GM18526 (cell line): ENCODE results near the gene CD84.

ENCODE experiments used
- POLR2A ChIP-seq: IDR thresholded peaks from 3 replicates; pipeline ENCODE4 v1.6.1; 2011; ENCODE audit not compliant: insufficient read length; ENCODE audit errors: extremely low read depth

Gene CD84

GRCh38 chr1:160580221-160580812, 1.0 kb upstream of the CD84 start:
- TF ChIP-seq POLR2A, result no peak

DNA sequence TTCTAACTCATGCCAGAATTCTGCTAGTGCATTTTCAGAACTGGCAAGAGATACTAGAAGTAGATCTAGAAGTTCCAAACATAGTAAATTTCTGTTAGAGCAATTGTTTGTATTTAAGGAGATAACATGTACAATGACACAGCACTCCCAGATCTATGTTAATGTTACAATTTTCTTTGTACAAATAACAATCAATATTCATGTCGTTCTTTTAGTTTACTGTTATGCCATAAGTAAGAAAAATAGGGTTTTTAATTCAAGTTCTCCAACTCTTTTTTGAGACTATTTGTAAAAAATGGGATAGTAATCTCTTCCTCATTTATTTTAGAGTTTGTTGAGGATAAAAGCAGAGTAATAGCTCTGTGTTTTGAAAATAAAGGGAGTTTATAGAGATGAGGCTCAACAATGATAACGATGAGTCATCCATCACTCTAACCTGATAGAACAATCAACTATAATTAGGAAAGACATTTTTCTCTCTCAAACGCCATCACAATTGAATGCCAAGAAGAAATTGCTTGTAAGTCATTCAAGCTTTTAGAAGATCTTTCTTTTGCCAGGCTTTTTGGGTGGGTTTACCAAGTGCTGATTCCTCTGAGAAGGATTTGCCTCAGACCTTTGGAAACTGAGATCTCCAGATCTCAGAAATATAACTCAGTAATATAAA, 638 bp downstream of the CD84 start:
- TF ChIP-seq POLR2A, result no peak

- no peak for TF ChIP-seq POLR2A
Measured at GRCh38 chr1:160578175-160578524, 1.1 kb downstream of the CD84 start.

GRCh38 chr1:160577671-160578070, 1.6 kb downstream of the CD84 start:
- TF ChIP-seq POLR2A, result no peak

- no peak for TF ChIP-seq POLR2A
Measured at GRCh38 chr1:160576884-160577283, 2.4 kb downstream of the CD84 start.

- TF ChIP-seq POLR2A, result no peak
Measured at GRCh38 chr1:160576390-160576789, 2.9 kb downstream of the CD84 start.

DNA sequence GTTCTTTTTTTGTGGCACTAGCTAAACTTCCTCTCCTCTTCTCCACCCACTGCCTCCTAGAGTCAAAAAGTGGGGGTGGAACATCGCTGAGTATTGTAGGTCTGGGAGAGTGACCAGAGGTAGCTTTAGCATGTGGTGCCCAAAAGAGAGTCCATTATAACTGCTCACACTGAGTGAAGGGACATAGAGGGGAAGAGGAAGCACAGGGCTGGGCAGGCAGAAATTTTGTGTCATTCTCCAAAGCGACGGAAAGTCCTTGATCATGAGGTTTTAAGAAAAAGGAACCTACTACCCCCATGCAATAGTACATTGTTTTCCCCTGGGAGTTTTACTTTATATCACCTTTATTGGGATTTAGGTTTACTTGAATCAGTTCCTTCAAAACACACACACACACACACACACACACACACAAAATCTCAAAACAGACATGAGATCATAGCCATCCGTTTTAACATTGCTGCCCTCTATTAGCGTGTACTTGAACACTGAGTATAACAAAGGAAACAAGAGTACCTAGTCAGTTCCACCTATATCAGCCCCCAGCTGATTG, 4.1 kb downstream of the CD84 start:
- no peak for TF ChIP-seq POLR2A

DNA sequence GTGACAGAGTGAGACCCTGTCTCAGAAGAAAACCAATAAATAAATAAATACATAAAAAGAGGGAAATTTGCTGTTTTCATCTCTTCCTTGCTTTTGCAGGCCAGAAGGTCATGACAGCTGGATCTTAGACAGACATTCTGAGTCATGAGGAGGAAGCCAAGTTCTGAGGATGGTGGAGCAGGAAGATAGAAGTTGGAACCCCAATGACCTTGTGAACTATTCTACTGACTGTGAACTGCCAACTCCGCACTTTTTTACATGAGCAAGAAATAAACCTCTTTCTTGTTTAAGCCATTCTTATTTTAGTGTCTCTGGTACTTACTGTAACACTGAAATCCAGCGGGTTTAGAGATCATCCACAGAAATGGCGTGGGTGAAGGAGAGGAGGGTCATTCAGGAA, 8.5 kb downstream of the CD84 start:
- TF ChIP-seq POLR2A, result no peak

- no peak for TF ChIP-seq POLR2A
Measured at GRCh38 chr1:160569806-160570205, 9.5 kb downstream of the CD84 start.

DNA sequence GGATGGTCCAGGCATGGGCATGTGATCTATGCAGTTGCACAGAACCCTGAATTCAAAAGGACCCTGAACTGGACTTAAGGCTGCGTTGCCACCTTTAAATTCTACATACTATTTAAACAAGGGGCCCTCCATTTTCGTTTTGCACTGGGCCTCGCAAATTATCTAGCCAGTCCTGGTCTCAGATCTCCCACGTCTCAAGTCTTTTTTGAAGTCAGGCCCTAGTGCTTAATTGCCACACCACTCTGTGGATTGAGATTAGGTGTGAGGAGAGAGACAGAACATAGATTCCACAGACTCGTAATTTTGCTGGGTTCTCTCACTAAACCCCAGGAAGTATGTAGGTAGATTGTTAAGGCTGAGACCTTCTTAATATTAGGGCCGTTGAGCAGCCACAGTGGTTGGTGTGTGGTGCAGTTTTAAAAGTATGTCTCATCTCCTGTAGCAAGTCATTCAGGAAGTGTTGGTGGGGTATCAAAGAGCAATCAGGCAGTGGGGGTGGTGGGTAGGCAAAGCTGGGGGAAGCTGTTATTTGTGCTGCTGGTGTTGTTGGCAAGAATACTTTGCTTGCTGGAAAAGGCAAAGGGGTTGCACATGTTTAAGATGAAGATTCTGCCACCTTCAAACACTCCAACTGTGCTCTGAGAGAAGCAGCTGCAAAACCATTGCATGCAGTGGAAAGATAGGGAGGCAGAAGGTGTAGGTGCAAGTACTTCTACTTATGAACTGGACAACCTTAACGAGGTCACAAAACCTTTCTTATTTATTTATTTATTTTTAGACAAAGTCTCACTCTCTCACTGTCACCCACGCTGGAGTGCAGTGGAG, 11.2 kb downstream of the CD84 start:
- TF ChIP-seq POLR2A, result no peak

DNA sequence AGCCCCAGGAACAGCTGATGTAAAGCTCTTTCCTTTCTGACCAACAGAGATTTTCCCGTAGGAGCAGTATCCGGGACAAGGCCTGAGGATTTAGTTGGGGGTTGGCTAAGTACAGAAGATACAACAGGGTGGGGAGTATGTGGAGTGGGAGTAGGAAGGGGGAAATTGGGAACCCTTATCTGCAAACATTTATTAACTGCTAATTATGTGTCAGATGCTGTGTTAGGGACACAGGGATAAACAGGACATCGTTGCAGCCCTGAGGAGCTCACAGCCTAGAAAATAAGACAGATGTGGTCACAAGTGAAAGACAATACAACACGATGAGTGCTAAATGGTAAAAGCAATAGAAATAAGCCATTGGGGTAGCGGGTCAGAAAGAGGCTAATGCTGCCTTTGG, 12.0 kb downstream of the CD84 start:
- no peak for TF ChIP-seq POLR2A

DNA sequence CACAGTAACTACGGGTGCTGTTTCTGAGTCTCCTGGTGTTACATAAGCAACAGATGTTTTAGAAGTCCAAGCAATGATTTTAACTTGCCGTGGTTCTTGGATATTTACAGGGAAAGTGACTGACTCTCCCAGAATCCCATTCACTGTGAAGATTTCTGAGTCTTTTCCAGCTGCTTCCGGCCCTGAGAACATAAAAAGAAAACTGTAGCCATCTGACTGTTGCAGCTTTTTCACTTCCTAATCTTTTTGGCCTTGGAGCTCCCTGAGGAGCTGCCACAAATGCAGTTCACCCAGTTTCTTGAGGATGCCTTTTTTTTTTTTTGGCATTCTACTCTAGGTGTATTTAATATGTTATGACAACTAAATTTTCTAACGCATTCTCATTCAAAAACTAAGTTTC, 13.7 kb downstream of the CD84 start:
- TF ChIP-seq POLR2A, result no peak

DNA sequence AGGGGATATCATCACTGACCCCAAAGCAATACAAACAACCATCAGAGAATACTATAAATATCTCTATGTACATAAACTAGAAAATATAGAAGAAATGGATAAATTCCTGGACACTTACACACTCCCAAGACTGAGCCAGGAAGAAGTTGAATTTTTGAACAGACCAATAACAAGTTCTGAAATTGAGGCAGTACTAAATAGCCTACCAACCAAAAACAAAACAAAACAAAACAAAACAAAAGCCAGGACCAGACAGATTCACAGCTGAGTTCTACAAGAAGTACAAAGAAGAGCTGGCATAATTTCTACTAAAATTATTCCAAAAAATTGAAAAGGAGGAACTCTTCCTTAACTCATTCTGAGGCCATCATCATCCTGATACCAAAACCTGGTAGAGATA, 18.5 kb downstream of the CD84 start:
- TF ChIP-seq POLR2A, result no peak

DNA sequence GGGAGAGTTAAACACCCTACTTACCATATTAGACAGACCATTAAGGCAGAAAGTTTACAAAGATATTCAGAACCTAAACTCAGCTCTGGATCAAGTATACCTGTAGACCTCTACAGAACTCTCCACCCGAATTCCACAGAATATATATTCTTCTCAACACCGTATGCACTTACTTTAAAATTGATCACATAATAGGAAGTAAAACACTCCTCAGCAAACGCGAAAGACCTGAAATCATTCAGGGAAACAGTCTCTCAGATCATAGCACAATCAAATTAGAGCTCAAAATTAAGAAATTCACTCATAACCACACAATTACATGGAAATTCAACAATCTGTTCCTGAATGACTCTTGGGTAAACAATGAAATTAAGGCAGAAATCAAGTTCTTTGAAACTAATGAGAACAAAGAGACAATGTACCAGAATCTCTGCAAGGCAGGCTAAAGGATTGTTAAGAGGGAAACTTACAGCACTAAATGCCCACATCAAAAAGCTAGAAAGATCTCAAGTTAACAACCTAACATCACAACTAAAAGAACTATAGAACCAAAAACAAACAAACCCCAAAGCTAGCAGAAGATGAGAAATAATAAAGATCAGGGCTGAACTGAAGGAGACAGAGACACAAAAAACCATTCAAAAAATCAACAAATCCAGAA, 19.1 kb downstream of the CD84 start:
- no peak for TF ChIP-seq POLR2A

- TF ChIP-seq POLR2A, result no peak
Measured at GRCh38 chr1:160558660-160559380, 20.5 kb downstream of the CD84 start.

DNA sequence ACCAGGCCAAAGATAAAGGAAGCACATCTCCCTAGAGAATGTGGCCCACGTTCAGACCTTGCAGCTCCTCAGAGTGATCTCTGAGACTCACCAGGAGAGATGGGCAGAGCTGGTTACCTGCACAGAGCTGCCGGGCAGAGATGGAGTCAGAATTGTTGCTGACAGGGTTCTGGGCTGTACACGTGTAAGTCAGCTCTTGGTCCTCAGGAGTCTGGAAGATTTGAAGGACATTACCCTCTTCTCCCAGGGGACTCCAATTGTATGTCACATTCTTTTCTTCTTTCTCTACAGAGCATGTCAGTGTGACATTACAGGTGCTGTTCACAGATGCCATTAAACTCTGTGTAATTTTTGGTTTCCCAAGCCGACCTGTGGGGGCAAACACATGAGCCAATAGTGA, 25.5 kb downstream of the CD84 start:
- no peak for TF ChIP-seq POLR2A

DNA sequence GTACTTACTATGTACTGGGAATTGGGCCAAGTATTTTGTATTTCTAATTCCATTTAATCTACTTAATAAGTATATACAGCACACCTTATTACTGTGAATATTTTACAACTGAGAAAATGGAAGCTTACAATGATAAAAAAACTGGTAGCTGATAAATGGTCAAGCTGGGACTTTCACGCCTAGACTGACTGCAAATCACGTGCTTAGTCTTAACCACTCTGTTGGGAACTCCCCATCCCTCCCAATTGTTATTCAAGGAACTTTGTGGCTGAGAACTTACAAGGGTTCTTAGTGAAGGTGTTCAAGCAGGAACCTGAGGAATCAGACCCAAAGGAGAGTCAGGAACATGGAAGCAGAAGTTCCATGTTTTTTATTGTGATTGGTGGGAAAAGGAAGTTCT, 26.9 kb downstream of the CD84 start:
- TF ChIP-seq POLR2A, result no peak
